Stimulated activated naive CD8-positive, alpha-beta T cell treated with anti-CD3 and anti-CD28 coated beads, Interleukin-15, Interleukin-2, amounts not matched to agents 100 ng/mL and 50 ng/mL, for 24 hours (primary cell): ENCODE measurements around the gene FOCAD.
A peak's percentile ranks its signal among the peaks of the same experiment; 100 is the strongest.

ENCODE experiments used
- H3K27ac Mint-ChIP-seq: one replicate; pipeline ENCODE4 v1.8.0; 2021; ENCODE audit warnings: mild to moderate bottlenecking, mixed read lengths
- H3K27me3 Mint-ChIP-seq: one replicate; pipeline ENCODE4 v1.8.0; 2021; ENCODE audit warnings: mixed read lengths
- H3K36me3 Mint-ChIP-seq: one replicate; pipeline ENCODE4 v1.8.0; 2021; ENCODE audit warnings: low read depth, mixed read lengths
- H3K4me1 Mint-ChIP-seq: one replicate; pipeline ENCODE4 v1.8.0; 2021; ENCODE audit warnings: low read depth, mixed read lengths
- H3K4me3 Mint-ChIP-seq: one replicate; pipeline ENCODE4 v1.8.0; 2021; ENCODE audit warnings: mild to moderate bottlenecking, mixed read lengths
- H3K9me3 Mint-ChIP-seq: one replicate; pipeline ENCODE4 v1.8.0; 2021; ENCODE audit warnings: mixed read lengths

FOCAD gene

DNA sequence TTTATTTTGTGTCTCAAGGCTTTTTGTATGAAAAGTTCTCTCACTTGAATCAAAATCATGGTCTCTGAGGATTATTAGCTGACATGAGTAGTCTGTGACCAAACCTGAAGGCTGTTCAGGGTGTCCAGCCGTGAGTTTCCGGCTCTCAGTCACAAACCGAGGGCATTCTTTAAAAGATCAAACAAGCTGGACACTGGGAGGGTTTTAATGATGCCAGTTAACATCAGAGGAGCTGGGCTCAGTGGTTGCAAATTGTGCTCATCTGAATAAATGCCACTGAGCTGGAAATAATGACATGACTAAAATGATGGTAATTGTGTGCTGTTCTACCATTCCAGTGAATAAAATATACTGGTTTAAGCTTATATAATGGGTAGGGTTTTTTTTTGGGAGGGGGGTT, 153.1 kb downstream of the FOCAD start:
- peaks cover 6% of the 10 kb centered on the region for H3K4me1 Mint-ChIP-seq
- no peak overlapping the region for H3K27ac Mint-ChIP-seq
- H3K36me3 Mint-ChIP-seq = peaks cover 20% of the 10 kb centered on the region
- H3K4me3 Mint-ChIP-seq = no peak overlapping the region
- H3K27me3 Mint-ChIP-seq = no peaks in the 10 kb centered on the region
- peaks cover 7% of the 10 kb centered on the region for H3K9me3 Mint-ChIP-seq

- H3K36me3 Mint-ChIP-seq = peaks cover 22% of the 10 kb centered on the region
- no peak overlapping the region for H3K4me3 Mint-ChIP-seq
- H3K9me3 Mint-ChIP-seq = peaks cover 7% of the 10 kb centered on the region
- H3K27ac Mint-ChIP-seq = no peak overlapping the region
- H3K4me1 Mint-ChIP-seq = peaks cover 6% of the 10 kb centered on the region
- no peaks in the 10 kb centered on the region for H3K27me3 Mint-ChIP-seq
Measured at GRCh38 chr9:20838218-20838617, 154.2 kb downstream of the FOCAD start.

GRCh38 chr9:20844916-20845315, 160.9 kb downstream of the FOCAD start:
- H3K27ac Mint-ChIP-seq = no peak overlapping the region
- peaks cover 4% of the 10 kb centered on the region for H3K4me1 Mint-ChIP-seq
- peaks cover 7% of the 10 kb centered on the region for H3K9me3 Mint-ChIP-seq
- H3K4me3 Mint-ChIP-seq = no peak overlapping the region
- no peaks in the 10 kb centered on the region for H3K27me3 Mint-ChIP-seq
- peaks cover 22% of the 10 kb centered on the region for H3K36me3 Mint-ChIP-seq

- Mint-ChIP-seq H3K36me3 (peaks cover 4% of the 10 kb centered on the region), H3K4me3 (no peak overlapping the region), H3K27ac (no peak overlapping the region), H3K4me1 (peaks cover 4% of the 10 kb centered on the region), H3K27me3 (no peaks in the 10 kb centered on the region), H3K9me3 (no peaks in the 10 kb centered on the region)
Measured at GRCh38 chr9:20848490-20848889, 164.4 kb downstream of the FOCAD start.

DNA sequence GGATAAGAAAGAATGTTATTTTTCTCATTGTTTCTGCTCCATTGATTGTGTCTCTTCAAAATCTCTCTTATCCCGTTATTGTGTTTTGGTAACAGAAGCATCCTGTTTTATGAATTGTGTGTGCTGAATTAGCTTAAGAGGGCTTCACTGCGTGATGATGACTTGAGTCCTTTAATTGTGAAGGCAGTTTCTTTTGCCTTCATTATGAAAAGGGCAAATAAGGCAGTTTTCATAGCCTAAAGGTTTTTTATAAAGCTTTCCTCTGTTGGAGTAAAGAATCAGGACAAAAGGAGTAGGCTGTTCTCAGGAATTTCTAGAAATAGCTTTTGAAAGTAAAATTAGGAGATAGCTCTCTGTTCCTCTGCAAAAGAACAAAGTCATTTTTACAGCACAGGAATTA, 169.8 kb downstream of the FOCAD start:
- H3K4me3 Mint-ChIP-seq = no peak overlapping the region
- no peaks in the 10 kb centered on the region for H3K27me3 Mint-ChIP-seq
- H3K27ac Mint-ChIP-seq = no peak overlapping the region
- peaks cover 31% of the 10 kb centered on the region for H3K36me3 Mint-ChIP-seq
- no peaks in the 10 kb centered on the region for H3K4me1 Mint-ChIP-seq
- peaks cover 14% of the 10 kb centered on the region for H3K9me3 Mint-ChIP-seq

DNA sequence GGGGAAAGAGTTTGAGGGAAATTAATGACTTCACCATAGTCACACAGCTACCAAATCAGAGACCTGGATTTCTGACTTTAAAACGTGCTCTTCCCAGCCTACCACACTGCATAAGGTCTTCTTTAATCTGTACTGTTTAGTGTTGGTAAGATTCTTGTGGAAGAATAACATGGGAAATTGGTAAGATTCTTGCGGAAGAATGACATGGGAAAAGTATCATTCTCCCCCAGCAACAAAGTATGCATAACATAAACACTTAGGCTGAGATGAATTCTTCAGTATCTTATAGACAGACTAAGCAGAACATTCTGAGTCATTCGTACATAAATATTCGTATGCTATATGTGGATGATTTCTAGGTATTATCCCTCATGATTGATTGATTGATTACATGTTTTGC, 170.4 kb downstream of the FOCAD start:
- no peaks in the 10 kb centered on the region for H3K4me1 Mint-ChIP-seq
- peaks cover 31% of the 10 kb centered on the region for H3K36me3 Mint-ChIP-seq
- no peak overlapping the region for H3K27ac Mint-ChIP-seq
- H3K4me3 Mint-ChIP-seq = no peak overlapping the region
- H3K27me3 Mint-ChIP-seq = no peaks in the 10 kb centered on the region
- peaks cover 14% of the 10 kb centered on the region for H3K9me3 Mint-ChIP-seq

DNA sequence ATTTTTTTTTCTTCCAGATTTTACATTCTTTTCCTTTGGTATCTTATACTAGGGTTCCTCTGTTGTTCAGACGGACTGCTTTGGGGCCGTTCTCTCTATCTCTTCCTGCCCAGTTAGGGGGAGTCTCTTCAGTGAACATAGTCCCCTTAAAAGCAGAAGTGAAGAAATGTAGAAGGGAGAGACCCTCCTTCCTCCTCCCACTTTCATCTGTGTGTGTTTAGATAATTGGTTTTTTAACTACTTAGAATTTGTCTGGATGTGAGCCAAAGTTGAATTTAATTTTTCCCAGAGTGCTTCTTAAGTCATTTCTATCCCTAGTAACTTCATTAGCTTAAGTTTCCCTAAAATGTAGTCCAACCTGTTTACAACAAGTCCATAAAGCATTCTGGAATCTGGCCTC, 179.9 kb downstream of the FOCAD start:
- H3K27me3 Mint-ChIP-seq = no peaks in the 10 kb centered on the region
- H3K36me3 Mint-ChIP-seq = peaks cover 40% of the 10 kb centered on the region
- no peak overlapping the region for H3K4me3 Mint-ChIP-seq
- H3K27ac Mint-ChIP-seq = no peak overlapping the region
- peaks cover 9% of the 10 kb centered on the region for H3K4me1 Mint-ChIP-seq
- H3K9me3 Mint-ChIP-seq = peaks cover 6% of the 10 kb centered on the region

- no peaks in the 10 kb centered on the region for H3K27me3 Mint-ChIP-seq
- H3K9me3 Mint-ChIP-seq = peaks cover 6% of the 10 kb centered on the region
- H3K36me3 Mint-ChIP-seq = peaks cover 42% of the 10 kb centered on the region
- H3K27ac Mint-ChIP-seq = peak overlapping the region; percentile 74
- no peak overlapping the region for H3K4me3 Mint-ChIP-seq
- H3K4me1 Mint-ChIP-seq = peaks cover 9% of the 10 kb centered on the region
Measured at GRCh38 chr9:20865347-20865746, 181.3 kb downstream of the FOCAD start.

GRCh38 chr9:20870115-20870514, 186.1 kb downstream of the FOCAD start:
- H3K27me3 Mint-ChIP-seq = no peaks in the 10 kb centered on the region
- H3K36me3 Mint-ChIP-seq = peaks cover 26% of the 10 kb centered on the region
- peaks cover 19% of the 10 kb centered on the region for H3K4me1 Mint-ChIP-seq
- H3K4me3 Mint-ChIP-seq = no peak overlapping the region
- no peak overlapping the region for H3K27ac Mint-ChIP-seq
- H3K9me3 Mint-ChIP-seq = peaks cover 4% of the 10 kb centered on the region

GRCh38 chr9:20872340-20872977, 188.4 kb downstream of the FOCAD start:
- Mint-ChIP-seq H3K4me1 (peaks cover 14% of the 10 kb centered on the region), H3K36me3 (peaks cover 11% of the 10 kb centered on the region), H3K27me3 (no peaks in the 10 kb centered on the region), H3K9me3 (no peaks in the 10 kb centered on the region), H3K4me3 (no peak overlapping the region), H3K27ac (peak overlapping the region; percentile 4)

- Mint-ChIP-seq H3K9me3 (no peaks in the 10 kb centered on the region), H3K36me3 (peaks cover 18% of the 10 kb centered on the region), H3K27me3 (no peaks in the 10 kb centered on the region), H3K4me3 (no peak overlapping the region), H3K27ac (no peak overlapping the region), H3K4me1 (peaks cover 14% of the 10 kb centered on the region)
Measured at GRCh38 chr9:20873240-20873865, 189.3 kb downstream of the FOCAD start.

DNA sequence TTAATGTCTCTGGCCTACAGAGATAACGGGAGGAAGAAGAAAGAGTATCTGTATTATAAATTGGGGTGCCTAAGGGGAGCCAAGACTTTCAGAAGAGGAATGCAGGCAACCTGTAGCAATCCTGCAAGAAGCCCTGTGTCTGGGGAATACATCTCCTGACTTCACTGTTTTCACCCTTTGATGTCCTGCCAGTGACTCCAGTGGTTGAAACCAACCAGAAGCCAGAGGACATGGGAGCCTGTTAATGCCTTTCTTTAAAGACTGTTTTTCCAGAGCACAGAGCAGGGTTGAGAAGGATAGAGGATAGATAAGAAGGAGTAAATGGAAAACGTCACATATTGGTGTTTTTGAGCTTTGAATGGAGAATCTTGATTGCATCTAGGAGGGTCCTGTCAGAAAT, 196.2 kb downstream of the FOCAD start:
- no peaks in the 10 kb centered on the region for H3K27me3 Mint-ChIP-seq
- H3K36me3 Mint-ChIP-seq = peaks cover 14% of the 10 kb centered on the region
- no peak overlapping the region for H3K27ac Mint-ChIP-seq
- no peak overlapping the region for H3K4me3 Mint-ChIP-seq
- H3K4me1 Mint-ChIP-seq = no peaks in the 10 kb centered on the region
- H3K9me3 Mint-ChIP-seq = no peaks in the 10 kb centered on the region

DNA sequence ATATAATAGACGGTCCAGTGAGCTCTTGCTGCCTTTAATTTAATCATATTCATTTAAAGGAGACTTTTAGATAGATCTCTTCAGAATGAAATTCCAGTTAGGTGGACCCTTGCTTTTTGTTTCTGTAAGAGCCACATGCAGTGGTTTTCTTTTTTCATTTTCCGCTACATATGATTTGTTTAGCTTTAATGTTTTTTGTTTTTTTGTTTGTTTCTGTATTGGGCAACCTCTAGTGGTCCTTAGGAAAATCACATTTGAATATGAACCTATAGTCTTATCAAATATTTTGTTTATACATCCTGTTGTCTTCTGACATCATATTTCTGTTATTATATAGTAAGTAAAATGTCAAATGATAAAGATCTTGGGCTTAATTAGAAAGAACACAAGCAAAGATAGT, 196.6 kb downstream of the FOCAD start:
- Mint-ChIP-seq H3K4me3 (no peak overlapping the region), H3K27me3 (no peaks in the 10 kb centered on the region), H3K36me3 (peaks cover 14% of the 10 kb centered on the region), H3K9me3 (no peaks in the 10 kb centered on the region), H3K27ac (no peak overlapping the region), H3K4me1 (no peaks in the 10 kb centered on the region)

DNA sequence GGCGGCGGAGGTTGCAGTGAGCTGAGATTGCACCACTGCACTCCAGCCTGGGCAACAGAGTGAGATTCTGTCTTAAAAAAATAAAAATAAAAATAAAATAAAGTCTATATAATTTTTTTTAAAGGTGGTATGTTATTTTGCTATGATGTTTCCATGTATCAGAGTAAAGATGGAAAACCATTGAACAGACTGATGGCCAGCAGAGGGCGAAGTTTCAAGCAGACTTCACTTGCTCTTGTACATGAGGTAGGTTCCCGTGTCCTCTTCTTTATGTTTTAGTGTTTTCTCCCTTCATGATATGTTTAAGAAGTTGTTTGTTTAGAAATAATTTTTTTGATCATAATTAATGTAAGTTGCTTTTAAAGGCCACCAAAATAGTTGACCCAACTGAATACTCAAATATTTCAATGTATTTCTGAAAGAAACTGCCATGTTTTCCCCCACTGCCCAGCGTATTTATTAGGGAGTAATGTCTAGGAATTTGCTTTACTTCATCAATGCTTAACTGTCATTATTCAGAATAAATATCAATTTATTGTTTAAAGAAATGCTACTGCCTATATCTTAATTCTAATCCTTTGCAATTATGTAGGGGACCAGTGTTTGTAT, 201.0 kb downstream of the FOCAD start:
- Mint-ChIP-seq H3K4me1 (no peaks in the 10 kb centered on the region), H3K9me3 (no peaks in the 10 kb centered on the region), H3K27me3 (no peaks in the 10 kb centered on the region), H3K27ac (no peak overlapping the region), H3K4me3 (no peak overlapping the region), H3K36me3 (peaks cover 20% of the 10 kb centered on the region)

- no peak overlapping the region for H3K4me3 Mint-ChIP-seq
- no peaks in the 10 kb centered on the region for H3K27me3 Mint-ChIP-seq
- no peak overlapping the region for H3K27ac Mint-ChIP-seq
- H3K9me3 Mint-ChIP-seq = no peaks in the 10 kb centered on the region
- no peaks in the 10 kb centered on the region for H3K36me3 Mint-ChIP-seq
- no peaks in the 10 kb centered on the region for H3K4me1 Mint-ChIP-seq
Measured at GRCh38 chr9:20898885-20899554, 215.0 kb downstream of the FOCAD start.
